Memory B cell (primary cell): ENCODE measurements around the gene BRWD1.
"Not testable (repeated sequence)": the region's sequence is repeated elsewhere in the genome, so short reads cannot be mapped to it uniquely, and the experiment has no call there.

Experiments used
- ATAC-seq: fragments of 150-1000 bp; cut with Tn5 transposase; 2 replicates; pipeline ENCODE4 v1.10.0; 2021; ENCODE audit warnings: low read depth, mild to moderate bottlenecking, moderate library complexity
- DNase-seq, 2 donors: peaks; one replicate each; pipeline ENCODE4 v3.0.0; 2022; ENCODE audit warnings: low spot score in 2 of 2
- H3K27ac Mint-ChIP-seq: one replicate; pipeline ENCODE4 v1.8.0; 2022; ENCODE audit warnings: mild to moderate bottlenecking, moderate library complexity, mixed read lengths
- H3K27me3 Mint-ChIP-seq: one replicate; pipeline ENCODE4 v1.8.0; 2022; ENCODE audit warnings: mixed read lengths
- H3K36me3 Mint-ChIP-seq: one replicate; pipeline ENCODE4 v1.8.0; 2022; ENCODE audit warnings: mild to moderate bottlenecking, mixed read lengths
- H3K4me1 Mint-ChIP-seq: one replicate; pipeline ENCODE4 v1.8.0; 2022; ENCODE audit warnings: mixed read lengths
- H3K4me3 Mint-ChIP-seq: one replicate; pipeline ENCODE4 v1.8.0; 2022; ENCODE audit warnings: mild to moderate bottlenecking, moderate library complexity, mixed read lengths
- H3K9me3 Mint-ChIP-seq: one replicate; pipeline ENCODE4 v1.8.0; 2022; ENCODE audit warnings: mixed read lengths

The BRWD1 gene

DNA sequence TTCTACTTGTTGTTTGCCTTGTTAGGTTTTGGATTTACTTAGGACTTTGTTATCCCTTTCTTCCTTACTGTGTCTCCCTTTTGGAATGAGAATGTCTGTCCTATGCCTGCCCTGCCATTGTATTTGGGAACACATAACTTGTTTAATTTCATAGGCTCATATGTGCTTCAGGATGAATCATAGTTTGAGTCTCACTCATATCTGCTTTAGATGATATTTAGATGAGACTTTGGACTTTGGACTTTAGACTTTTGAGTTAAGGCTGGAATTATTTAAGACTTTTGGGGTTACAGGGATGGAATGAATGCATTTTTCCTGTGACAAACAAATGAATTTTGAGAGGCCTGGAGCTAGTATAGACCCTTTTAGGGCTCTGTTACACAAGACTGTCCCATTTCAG lies 163.6 kb downstream of the BRWD1 start:
- Mint-ChIP-seq H3K27ac (no peak overlapping the region), H3K9me3 (peaks cover 3% of the 10 kb centered on the region), H3K4me3 (no peak overlapping the region), H3K36me3 (peaks cover 2% of the 10 kb centered on the region), H3K27me3 (peaks cover 11% of the 10 kb centered on the region), H3K4me1 (no peaks in the 10 kb centered on the region)
- DNase-seq (no peak), ATAC-seq (no peak)

DNA sequence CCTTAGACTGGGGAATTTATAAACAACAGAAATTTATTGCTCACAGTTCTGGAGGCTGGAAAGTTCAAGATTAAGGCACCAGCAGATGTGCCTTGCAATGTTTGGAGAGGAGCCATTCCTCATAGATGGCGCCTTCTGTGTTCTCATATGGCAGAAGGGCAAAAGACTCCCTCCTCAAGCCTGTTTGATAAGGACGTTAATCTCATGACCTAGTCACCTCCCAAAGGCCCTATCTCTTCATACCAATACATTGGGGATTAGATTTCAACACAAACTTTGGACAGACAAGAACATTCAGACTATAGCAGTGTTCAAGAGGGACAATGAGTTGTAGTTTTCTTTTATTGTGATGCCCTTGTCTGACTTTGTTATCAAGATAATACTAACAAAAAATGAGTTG lies 164.5 kb downstream of the BRWD1 start:
- ATAC-seq (no peak), DNase-seq (no peak)
- H3K36me3 Mint-ChIP-seq = peaks cover 2% of the 10 kb centered on the region
- peaks cover 3% of the 10 kb centered on the region for H3K9me3 Mint-ChIP-seq
- no peaks in the 10 kb centered on the region for H3K4me1 Mint-ChIP-seq
- H3K27ac Mint-ChIP-seq = no peak overlapping the region
- H3K4me3 Mint-ChIP-seq = no peak overlapping the region
- peaks cover 11% of the 10 kb centered on the region for H3K27me3 Mint-ChIP-seq

DNA sequence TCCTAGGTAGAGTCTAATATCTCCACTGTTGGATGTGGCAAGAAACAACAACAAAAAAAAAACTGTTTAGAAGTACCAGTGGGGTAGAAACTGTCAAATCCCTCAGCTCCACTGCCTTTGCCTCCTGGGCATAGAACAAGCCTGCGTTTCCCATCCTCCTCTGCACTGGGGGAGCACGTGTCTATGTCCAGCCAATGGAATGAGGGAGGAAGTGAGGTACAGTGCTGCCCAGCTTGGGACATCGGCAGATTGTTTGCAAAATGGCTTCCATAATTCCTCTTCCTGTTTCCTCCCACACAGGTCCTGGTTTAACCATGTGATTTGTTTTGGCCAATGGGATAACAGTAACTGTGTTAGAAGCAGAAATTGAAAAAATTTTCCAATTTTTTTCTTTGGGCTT lies 169.2 kb downstream of the BRWD1 start:
- no peak for ATAC-seq
- DNase-seq = no peak
- H3K27me3 Mint-ChIP-seq = peaks cover 6% of the 10 kb centered on the region
- H3K9me3 Mint-ChIP-seq = peaks cover 3% of the 10 kb centered on the region
- H3K27ac Mint-ChIP-seq = no peak overlapping the region
- no peak overlapping the region for H3K4me3 Mint-ChIP-seq
- no peaks in the 10 kb centered on the region for H3K4me1 Mint-ChIP-seq
- peaks cover 2% of the 10 kb centered on the region for H3K36me3 Mint-ChIP-seq

DNA sequence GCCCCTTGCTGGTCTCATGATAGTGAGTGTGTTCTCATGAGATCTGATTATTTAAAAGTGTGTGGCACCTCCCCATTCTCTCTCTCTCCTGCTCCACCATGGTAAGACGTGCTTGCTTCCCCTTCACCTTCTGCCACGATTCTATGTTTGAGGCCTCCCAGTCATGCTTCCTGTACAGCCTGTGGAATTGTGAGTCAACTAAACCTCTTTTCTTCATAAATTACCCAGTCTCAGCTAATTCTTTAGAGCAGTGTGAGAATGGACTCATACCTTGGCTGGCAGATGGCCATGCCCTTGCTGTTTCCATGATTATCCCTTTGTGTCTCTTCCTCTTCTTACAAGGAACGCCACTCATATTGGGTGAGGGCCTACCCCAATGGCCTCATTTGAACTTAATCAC lies 170.5 kb downstream of the BRWD1 start:
- no peak overlapping the region for H3K27ac Mint-ChIP-seq
- H3K36me3 Mint-ChIP-seq = peaks cover 2% of the 10 kb centered on the region
- ATAC-seq = no peak
- DNase-seq = no peak
- no peak overlapping the region for H3K4me3 Mint-ChIP-seq
- peaks cover 3% of the 10 kb centered on the region for H3K9me3 Mint-ChIP-seq
- no peaks in the 10 kb centered on the region for H3K4me1 Mint-ChIP-seq
- H3K27me3 Mint-ChIP-seq = peaks cover 6% of the 10 kb centered on the region

DNA sequence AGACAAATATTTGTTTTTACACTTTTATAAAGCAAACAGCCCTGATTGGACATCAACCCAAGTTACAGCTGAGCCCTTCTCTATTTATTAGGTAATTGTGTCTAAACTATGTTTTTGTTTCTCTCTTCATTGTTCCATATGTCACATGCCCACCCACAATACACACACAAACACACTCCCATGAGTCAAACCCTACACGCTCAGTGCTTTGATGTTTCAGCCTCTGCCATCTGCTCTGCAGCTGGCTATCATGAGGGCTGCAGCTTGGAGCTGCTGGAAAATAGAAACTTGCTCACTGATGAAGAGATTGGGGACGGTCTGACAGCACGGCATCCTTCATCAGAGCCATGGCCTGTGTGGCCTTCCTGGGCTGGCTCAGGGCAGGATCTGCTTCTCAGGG lies 171.9 kb downstream of the BRWD1 start:
- no peak overlapping the region for H3K27ac Mint-ChIP-seq
- peaks cover 2% of the 10 kb centered on the region for H3K36me3 Mint-ChIP-seq
- H3K27me3 Mint-ChIP-seq = peaks cover 6% of the 10 kb centered on the region
- DNase-seq = no peak
- ATAC-seq = no peak
- peaks cover 3% of the 10 kb centered on the region for H3K9me3 Mint-ChIP-seq
- H3K4me3 Mint-ChIP-seq = no peak overlapping the region
- no peaks in the 10 kb centered on the region for H3K4me1 Mint-ChIP-seq

DNA sequence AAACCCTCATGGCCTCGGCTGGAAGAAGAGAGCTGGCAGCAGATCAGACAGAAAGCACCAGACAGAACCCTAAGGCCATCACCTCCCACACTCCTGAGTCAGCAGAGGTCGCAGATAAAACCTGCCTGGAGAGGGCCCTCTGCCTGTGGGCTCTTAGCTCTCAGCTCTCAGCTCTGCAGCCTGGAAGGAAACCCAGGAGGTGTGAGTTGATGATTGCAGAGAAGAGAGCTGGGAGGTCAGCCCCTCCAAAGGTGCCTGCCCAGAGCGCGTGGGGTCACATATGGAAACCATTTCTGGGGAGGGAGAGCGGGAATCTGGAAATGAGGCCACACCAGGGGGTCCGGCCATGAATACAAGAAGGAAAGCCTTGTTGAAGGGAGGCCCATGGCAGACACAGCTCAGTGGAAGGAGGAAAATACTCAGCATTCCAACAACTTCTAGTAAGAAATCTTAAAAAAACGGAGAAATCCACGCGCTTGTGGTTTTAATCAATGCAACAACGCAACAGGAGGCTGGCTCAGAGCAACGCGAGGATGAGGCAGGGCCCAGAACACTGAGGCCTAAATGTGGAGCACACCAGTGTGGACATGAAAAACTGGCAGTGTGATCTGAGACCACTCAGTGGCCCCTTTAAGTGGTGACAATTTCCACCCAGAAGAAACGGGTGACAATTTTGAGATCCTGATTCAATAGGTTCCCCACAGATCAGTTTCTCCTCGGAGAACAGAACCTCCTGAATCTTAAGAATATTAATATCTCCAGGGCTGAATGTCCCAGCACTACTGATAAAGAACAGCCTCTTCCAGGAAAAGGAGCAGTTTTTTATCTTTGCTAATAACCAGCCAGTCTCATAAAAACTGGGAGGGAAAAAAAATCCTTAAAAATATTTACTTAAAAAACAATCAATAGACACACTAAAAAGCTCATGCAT lies 175.9 kb downstream of the BRWD1 start:
- Mint-ChIP-seq H3K4me1 (no peaks in the 10 kb centered on the region), H3K36me3 (no peaks in the 10 kb centered on the region), H3K27me3 (peaks cover 5% of the 10 kb centered on the region), H3K27ac (no peak overlapping the region), H3K9me3 (no peaks in the 10 kb centered on the region), H3K4me3 (no peak overlapping the region)
- DNase-seq (no peak), ATAC-seq (no peak)

DNA sequence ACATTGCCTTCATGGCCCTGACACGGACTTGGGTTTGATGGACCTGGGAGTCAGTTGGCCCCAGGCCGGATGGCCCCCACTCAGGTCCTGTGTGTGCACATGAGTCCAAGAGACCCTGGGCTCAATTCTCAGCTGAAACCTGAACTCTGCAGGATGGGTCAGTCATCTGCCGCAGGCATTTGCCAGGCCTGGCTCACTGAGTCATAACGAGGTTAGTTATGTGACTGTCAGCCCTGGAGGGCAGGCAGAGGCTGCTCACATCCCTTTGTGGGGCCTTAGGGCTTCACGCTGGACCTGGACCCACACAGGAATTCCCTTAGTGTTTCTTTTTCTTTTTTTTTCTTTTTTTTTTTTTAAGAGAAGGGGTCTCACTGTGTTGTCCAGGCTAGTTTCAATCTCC lies 176.7 kb downstream of the BRWD1 start:
- Mint-ChIP-seq H3K27me3 (peaks cover 5% of the 10 kb centered on the region), H3K27ac (no peak overlapping the region), H3K36me3 (no peaks in the 10 kb centered on the region), H3K4me3 (no peak overlapping the region), H3K4me1 (no peaks in the 10 kb centered on the region), H3K9me3 (no peaks in the 10 kb centered on the region)
- DNase-seq (no peak), ATAC-seq (no peak)

DNA sequence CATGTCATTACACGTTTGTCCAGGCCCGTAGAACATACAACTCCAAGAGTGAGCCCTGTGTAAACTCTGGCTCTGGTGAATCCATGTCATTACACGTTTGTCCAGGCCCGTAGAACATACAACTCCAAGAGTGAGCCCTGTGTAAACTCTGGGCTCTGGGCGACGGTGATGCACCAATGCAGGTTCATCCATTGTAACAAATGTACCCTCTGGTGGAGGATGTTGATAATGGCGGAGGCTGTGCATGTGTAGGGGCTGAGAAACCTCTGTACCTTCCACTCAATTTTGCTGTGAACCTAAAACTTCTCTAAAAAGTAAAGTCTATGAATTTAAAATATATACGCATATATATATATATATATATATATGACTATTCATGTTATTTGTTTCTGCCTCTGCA lies 177.3 kb downstream of the BRWD1 start:
- DNase-seq, H3K36me3 Mint-ChIP-seq, H3K9me3 Mint-ChIP-seq, H3K4me3 Mint-ChIP-seq, H3K4me1 Mint-ChIP-seq, H3K27me3 Mint-ChIP-seq, H3K27ac Mint-ChIP-seq, ATAC-seq: not testable (repeated sequence)

DNA sequence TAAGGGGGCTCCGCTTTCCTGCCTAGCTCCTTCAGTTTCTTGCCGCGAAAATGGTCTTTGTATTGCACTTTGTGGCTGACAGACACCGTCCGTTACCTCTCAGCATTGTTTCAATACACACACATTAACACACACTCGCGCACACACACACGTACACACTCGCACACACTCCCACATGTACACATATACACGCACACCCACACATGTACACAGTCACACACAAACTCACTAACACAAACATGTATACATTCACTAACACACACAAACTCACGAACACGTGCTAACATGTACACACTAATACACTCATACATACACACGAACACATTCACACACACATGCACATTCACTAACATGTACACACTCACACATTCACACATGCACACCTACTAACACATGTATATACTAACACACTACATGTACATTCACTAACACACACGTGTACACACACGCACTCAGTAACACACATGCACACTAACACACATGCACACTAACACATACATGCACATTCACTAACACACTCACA lies 179.1 kb downstream of the BRWD1 start:
- Mint-ChIP-seq H3K4me3 (no peak overlapping the region), H3K9me3 (no peaks in the 10 kb centered on the region), H3K4me1 (no peaks in the 10 kb centered on the region), H3K27me3 (peaks cover 3% of the 10 kb centered on the region), H3K36me3 (no peaks in the 10 kb centered on the region), H3K27ac (no peak overlapping the region)
- no peak for DNase-seq
- ATAC-seq = no peak
